OCI-LY1 (cell line): ENCODE results near the gene NFYC.
A peak's percentile ranks its signal among the peaks of the same experiment; 100 is the strongest.

Experiments used
- H2AFZ ChIP-seq: fragments of 200-600 bp; sonication (generic), shearing (Covaris generic); 2 replicates; pipeline ENCODE4 v1.6.0; 2014; ENCODE audit warnings: antibody characterized with exemption, mild to moderate bottlenecking, low read length
- H3F3A ChIP-seq: fragments of 200-600 bp; sonication (generic), shearing (Covaris generic); 2 replicates; pipeline ENCODE4 v1.6.0; 2014; ENCODE audit warnings: mild to moderate bottlenecking, antibody characterized with exemption, low read length, moderate library complexity; ENCODE audit not compliant: insufficient read depth
- H3K27ac ChIP-seq: fragments of 200-600 bp; sonication (generic); 2 replicates; pipeline ENCODE4 v1.5.1; 2014; ENCODE audit warnings: low read length, mixed run types, mild to moderate bottlenecking, low read depth; ENCODE audit not compliant: poor library complexity, severe bottlenecking
- H3K27me3 ChIP-seq: fragments of 200-600 bp; sonication (generic); 2 replicates; pipeline ENCODE4 v1.6.0; 2014; ENCODE audit warnings: antibody characterized with exemption, mild to moderate bottlenecking, low read length, moderate library complexity; ENCODE audit not compliant: insufficient read depth
- H3K36me3 ChIP-seq: fragments of 200-600 bp; sonication (generic); 2 replicates; pipeline ENCODE4 v1.6.1; 2014; ENCODE audit warnings: mild to moderate bottlenecking, antibody characterized with exemption, low read length, moderate library complexity, mixed read lengths; ENCODE audit not compliant: insufficient read depth
- H3K4me1 ChIP-seq: fragments of 200-600 bp; sonication (generic); 2 replicates; pipeline ENCODE4 v1.5.1; 2014; ENCODE audit warnings: mild to moderate bottlenecking, low read length, moderate library complexity; ENCODE audit not compliant: insufficient read depth, severe bottlenecking
- H3K4me2 ChIP-seq: fragments of 200-600 bp; sonication (generic), shearing (Covaris generic); 2 replicates; pipeline ENCODE4 v1.6.1; 2014; ENCODE audit warnings: low read length
- H3K4me3 ChIP-seq: fragments of 200-600 bp; sonication (generic); 2 replicates; pipeline ENCODE4 v1.5.1; 2014; ENCODE audit warnings: low read length, low read depth, mild to moderate bottlenecking, mixed read lengths; ENCODE audit not compliant: poor library complexity, severe bottlenecking
- H3K79me2 ChIP-seq: fragments of 200-600 bp; shearing (Covaris generic); 2 replicates; pipeline ENCODE4 v1.6.1; 2016; ENCODE audit warnings: mixed run types, low read length, mixed read lengths; ENCODE audit not compliant: insufficient read depth
- H3K9ac ChIP-seq: fragments of 200-600 bp; sonication (generic), shearing (Covaris generic); 2 replicates; pipeline ENCODE4 v1.6.1; 2014; ENCODE audit warnings: mild to moderate bottlenecking, low read length, mixed read lengths
- H3K9me2 ChIP-seq: fragments of 200-600 bp; sonication (generic), shearing (Covaris generic); 2 replicates; pipeline ENCODE4 v1.6.1; 2014; ENCODE audit warnings: low read depth, mild to moderate bottlenecking, low read length, mixed read lengths
- H3K9me3 ChIP-seq: fragments of 200-600 bp; shearing (Covaris generic); 2 replicates; pipeline ENCODE4 v1.6.1; 2014; ENCODE audit warnings: low read length, mixed read lengths
- H4K20me1 ChIP-seq: fragments of 200-600 bp; sonication (generic), shearing (Covaris generic); 2 replicates; pipeline ENCODE4 v1.6.0; 2016; ENCODE audit warnings: mild to moderate bottlenecking, low read length; ENCODE audit not compliant: insufficient read depth
- EZH2 ChIP-seq: fragments of 200-600 bp; sonication (generic), shearing (Covaris generic); IDR thresholded peaks from 2 replicates; pipeline ENCODE4 v1.8.0; 2017; ENCODE audit warnings: borderline replicate concordance, mixed run types, mild to moderate bottlenecking, antibody characterized with exemption, low read length, moderate library complexity, mixed read lengths
- TF ChIP-seq, protein P1 (sequence below): fragments of 200-600 bp; sonication (generic), shearing (Covaris generic); IDR thresholded peaks from 2 replicates; pipeline ENCODE4 v1.5.1; 2017; ENCODE audit warnings: mild to moderate bottlenecking, antibody characterized with exemption, low read length, moderate library complexity, mixed read lengths

Gene NFYC

DNA sequence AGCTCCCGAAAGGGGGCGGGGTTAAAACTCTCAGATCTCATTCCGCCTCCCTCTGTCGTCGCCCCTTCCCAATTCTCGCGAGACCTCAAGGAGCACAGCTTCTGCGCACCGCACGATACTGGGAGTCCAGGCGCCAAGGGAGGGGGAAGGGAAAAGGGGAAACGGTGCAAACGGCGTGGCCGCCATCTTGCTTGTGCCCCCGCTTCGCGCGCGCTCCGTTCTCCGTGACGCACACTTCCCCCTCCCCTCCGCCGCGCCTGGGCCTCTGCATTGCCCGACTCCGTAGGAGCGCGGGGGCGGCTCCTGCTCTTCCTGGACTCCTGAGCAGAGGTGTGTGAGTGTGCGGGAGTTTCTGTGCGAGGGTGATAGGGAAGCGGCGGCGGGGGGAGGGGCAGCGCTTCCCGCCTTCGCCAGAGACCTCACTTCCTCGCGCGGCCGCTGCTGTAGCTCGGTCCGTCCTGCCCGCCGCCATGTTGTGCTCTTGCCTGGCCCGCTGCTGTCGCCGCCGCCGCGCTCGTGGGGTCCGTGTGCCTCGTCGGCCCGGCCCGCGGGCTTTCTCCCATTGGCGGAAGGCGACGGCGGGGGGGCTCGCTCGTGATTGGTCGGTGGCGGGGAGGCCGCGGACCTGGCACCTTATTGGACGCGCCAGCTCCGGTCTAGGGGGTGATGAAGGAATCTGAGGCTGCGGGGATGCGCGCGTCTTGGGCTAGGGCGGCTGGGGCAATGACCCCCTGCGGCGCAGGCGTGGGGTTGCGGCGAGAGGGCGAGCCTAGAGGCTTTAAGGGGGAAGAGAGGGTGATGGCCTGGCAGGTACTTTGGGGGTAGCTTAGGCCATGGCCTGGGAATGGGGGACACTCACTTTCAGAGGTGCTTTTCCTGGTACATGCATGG, at the start of gene NFYC:
TSS of gene NFYC (plus strand) at position 167 of the 891 bp plus-strand sequence. CDS start 47,140 bp downstream, outside the sequence.
- H3K9ac ChIP-seq: peak within 1 kb of the TSS; percentile 84
- TF ChIP-seq EZH2: no peak
- TF ChIP-seq, protein P1, sequence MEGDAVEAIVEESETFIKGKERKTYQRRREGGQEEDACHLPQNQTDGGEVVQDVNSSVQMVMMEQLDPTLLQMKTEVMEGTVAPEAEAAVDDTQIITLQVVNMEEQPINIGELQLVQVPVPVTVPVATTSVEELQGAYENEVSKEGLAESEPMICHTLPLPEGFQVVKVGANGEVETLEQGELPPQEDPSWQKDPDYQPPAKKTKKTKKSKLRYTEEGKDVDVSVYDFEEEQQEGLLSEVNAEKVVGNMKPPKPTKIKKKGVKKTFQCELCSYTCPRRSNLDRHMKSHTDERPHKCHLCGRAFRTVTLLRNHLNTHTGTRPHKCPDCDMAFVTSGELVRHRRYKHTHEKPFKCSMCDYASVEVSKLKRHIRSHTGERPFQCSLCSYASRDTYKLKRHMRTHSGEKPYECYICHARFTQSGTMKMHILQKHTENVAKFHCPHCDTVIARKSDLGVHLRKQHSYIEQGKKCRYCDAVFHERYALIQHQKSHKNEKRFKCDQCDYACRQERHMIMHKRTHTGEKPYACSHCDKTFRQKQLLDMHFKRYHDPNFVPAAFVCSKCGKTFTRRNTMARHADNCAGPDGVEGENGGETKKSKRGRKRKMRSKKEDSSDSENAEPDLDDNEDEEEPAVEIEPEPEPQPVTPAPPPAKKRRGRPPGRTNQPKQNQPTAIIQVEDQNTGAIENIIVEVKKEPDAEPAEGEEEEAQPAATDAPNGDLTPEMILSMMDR: no peak
- H3K4me2 ChIP-seq: peak within 1 kb of the TSS; percentile 98
- no peaks in the 10 kb centered on the region for H3K27me3 ChIP-seq
- H3K4me3 ChIP-seq: peak within 1 kb of the TSS; percentile 80
- no peaks in the 10 kb centered on the region for H3F3A ChIP-seq
- no peaks in the 10 kb centered on the region for H3K9me2 ChIP-seq
- peaks cover 48% of the 10 kb centered on the region for H3K79me2 ChIP-seq
- H4K20me1 ChIP-seq: no peaks in the 10 kb centered on the region
- H2AFZ ChIP-seq: no peak within 1 kb of the TSS
- H3K36me3 ChIP-seq: 0 out of 2 replicates have a peak, but pooled peaks cover 4% of the 10 kb centered on the region
- H3K27ac ChIP-seq: peak within 1 kb of the TSS; percentile 91
- H3K4me1 ChIP-seq: peaks cover 54% of the 10 kb centered on the region
- H3K9me3 ChIP-seq: no peaks in the 10 kb centered on the region

DNA sequence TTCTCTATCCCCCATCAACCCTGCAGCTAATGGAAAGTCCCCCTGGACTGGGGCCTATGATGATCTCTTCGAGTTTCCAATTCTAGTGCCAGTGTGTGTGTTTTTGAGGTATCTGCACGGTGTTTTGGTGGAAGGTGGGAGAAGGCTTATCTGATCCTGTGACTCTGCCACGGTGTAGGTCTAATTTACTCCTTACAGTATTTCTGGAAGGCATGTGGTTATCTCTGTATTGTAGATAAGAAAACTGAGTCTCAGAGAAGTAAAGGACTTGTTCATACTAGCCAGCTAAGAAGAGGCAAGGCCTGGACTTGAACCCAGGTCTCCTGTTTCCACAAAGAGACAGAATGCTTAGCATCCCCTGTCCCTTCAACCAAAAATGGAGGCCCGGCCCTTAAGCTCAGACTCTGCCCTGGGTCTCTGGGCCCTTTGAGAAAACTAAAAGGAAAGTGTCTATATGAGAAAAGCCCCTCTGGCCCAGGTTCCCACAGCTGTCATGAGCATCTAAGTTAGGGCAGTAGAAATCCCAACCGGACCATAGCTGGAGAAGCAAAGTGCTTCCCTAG, 46.3 kb upstream of the NFYC start:
- Histone ChIP-seq H3F3A (no peaks in the 10 kb centered on the region), H3K9me3 (no peaks in the 10 kb centered on the region), H4K20me1 (no peaks in the 10 kb centered on the region), H3K27me3 (no peaks in the 10 kb centered on the region), H3K9ac (no peak overlapping the region), H3K4me2 (no peak overlapping the region), H3K27ac (no peak overlapping the region), H3K9me2 (no peaks in the 10 kb centered on the region), H3K36me3 (no peaks in the 10 kb centered on the region), H3K4me1 (no peaks in the 10 kb centered on the region), H3K4me3 (no peak overlapping the region), H3K79me2 (no peaks in the 10 kb centered on the region), H2AFZ (no peak overlapping the region)
- TF ChIP-seq, protein P1: no peak
- TF ChIP-seq EZH2: no peak

DNA sequence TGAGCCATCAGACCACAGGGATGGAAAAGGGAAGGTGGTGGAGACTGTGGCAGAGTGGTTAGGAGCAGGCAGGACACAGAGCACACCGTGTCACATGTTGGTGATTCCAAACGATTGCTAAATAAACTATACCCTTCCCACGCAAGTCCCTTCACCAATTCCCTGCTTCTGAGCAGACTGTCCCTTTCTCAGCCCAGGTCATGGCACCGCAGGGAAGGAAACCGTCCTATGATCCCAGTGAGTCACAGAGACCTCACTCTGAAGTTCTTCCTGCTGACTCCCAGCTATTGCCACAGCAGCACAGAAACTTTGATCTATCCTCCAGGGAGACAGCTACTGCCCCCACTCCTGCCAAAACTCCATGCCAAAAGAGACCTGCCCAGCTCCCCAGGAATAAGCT, 45.2 kb upstream of the NFYC start:
- no peak overlapping the region for H3K4me3 ChIP-seq
- no peak overlapping the region for H3K4me2 ChIP-seq
- H2AFZ ChIP-seq: no peak overlapping the region
- H3K36me3 ChIP-seq: no peaks in the 10 kb centered on the region
- H3K4me1 ChIP-seq: no peaks in the 10 kb centered on the region
- H3K9ac ChIP-seq: no peak overlapping the region
- no peak overlapping the region for H3K27ac ChIP-seq
- TF ChIP-seq, protein P1: no peak
- no peak for TF ChIP-seq EZH2
- H3K27me3 ChIP-seq: no peaks in the 10 kb centered on the region
- no peaks in the 10 kb centered on the region for H4K20me1 ChIP-seq
- H3K9me2 ChIP-seq: no peaks in the 10 kb centered on the region
- H3K9me3 ChIP-seq: no peaks in the 10 kb centered on the region
- no peaks in the 10 kb centered on the region for H3K79me2 ChIP-seq
- no peaks in the 10 kb centered on the region for H3F3A ChIP-seq
